Measurements from ENCODE around the gene TICAM1. TPM values are rescaled to one million over a fixed set of nuclear protein-coding genes. Genes with fewer than 3 reads are reported as not detected.
"Not testable (repeated sequence)": the region's sequence is repeated elsewhere in the genome, so short reads cannot be mapped to it uniquely, and the experiment has no call there.

The TICAM1 gene
- total and polyA plus RNA-seq, 7 experiments from 2014 or later: 3.8 to 28.4 (median 14.3) TPM

DNA sequence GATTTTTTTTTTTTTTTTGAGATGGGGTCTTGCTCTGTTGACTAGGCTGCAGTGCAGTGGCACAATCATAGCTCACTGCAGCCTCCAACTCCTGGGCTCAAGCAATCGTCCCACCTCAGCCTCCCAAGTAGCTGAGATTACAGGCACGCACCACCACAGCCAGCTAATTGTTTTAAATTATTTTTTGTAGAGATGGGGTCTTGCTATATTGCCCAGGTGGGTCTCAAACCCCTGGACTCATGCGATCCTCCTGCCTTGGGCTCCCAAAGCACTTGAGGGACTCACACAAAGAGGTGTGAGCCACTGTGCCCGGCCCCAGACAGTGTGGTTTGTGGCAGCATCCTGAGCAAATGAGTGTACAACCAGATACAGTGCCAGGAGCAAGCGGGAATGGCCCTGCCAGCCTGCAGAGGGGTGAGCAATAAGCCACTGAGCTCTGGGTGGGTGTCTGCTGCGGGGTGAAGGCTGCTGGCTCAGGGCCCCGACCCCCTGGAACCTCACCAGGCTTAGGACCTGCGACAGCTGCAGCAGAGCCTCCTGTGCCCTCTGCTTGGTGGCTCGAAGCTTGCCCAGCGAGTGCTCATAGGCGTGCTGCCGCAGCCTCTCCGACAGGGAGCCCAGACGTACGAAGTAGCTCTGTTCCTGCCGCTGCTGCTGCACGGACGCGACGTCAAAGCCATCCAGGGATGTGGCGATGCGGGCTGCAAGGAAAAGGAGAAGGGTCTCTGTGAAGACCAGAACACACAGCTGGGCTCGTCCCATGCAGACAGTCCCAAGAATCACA, 15.9 kb upstream of the TICAM1 start:
- ChIA-PET POLR2A (no interaction called here), CTCF (interaction anchor here (2.0 kb wide), 1 partner anchor 37 kb away, joined by 12 read pairs; no protein-coding TSS in a partner anchor)
- Histone ChIP-seq H3K9me3 (ENCODE audit: control insufficient read depth in 2 of 3, low read length in 3 of 3) (no peaks in the 10 kb centered on the region), H3K36me3 (ENCODE audit: control insufficient read depth in 2 of 3, insufficient read depth in 3 of 3, low read length in 3 of 3) (peaks cover 0 to 25% (median 0%) of the 10 kb centered on the region in 3 experiments), H3K4me3 (ENCODE audit: low read length) (no peak overlapping the region), H3K27me3 (ENCODE audit: control insufficient read depth in 2 of 2, insufficient read depth in 2 of 2, low read length in 2 of 2) (no peaks in the 10 kb centered on the region), H3K27ac (ENCODE audit: low read depth, low read length) (no peak overlapping the region), H3K4me1 (ENCODE audit: control insufficient read depth in 2 of 2, insufficient read depth in 2 of 2, low read length in 2 of 2) (no peaks in the 10 kb centered on the region)
- peaks cover 0 to 3% (median 0%) of the 10 kb centered on the region in 7 donors for H3K4me1 Mint-ChIP-seq
- no peak overlapping the region for H3K27ac Mint-ChIP-seq
- H3K36me3 Mint-ChIP-seq: peaks cover 0 to 20% (median 4%) of the 10 kb centered on the region in 5 donors
- no peak for DNase-seq
- no peaks in the 10 kb centered on the region for H3K9me3 Mint-ChIP-seq
- no peak overlapping the region for H3K4me3 Mint-ChIP-seq
- intact Hi-C loops (cut with micrococcal nuclease): no loop called here
- no peaks in the 10 kb centered on the region for H3K27me3 Mint-ChIP-seq
- ATAC-seq: no peak

- CTCF ChIA-PET: interaction anchor here (0.6 to 2.0 kb wide), 2 partner anchors 36 to 67 kb away, joined by 3 to 12 read pairs; no protein-coding TSS in a partner anchor
- H3K36me3 ChIP-seq (ENCODE audit: control insufficient read depth in 2 of 3, insufficient read depth in 3 of 3, low read length in 3 of 3): peaks cover 0 to 29% (median 0%) of the 10 kb centered on the region in 3 experiments
- not testable (repeated sequence) for ATAC-seq
Measured at GRCh38 chr19:4845975-4846374, 14.5 kb upstream of the TICAM1 start.

GRCh38 chr19:4844348-4845179, 13.1 kb upstream of the TICAM1 start:
- no peaks in the 10 kb centered on the region for H3K4me1 ChIP-seq (ENCODE audit: control insufficient read depth in 2 of 2, insufficient read depth in 2 of 2, low read length in 2 of 2)
- Mint-ChIP-seq H3K4me3 (no peak overlapping the region), H3K27ac (no peak overlapping the region), H3K4me1 (peaks cover 0 to 8% (median 0%) of the 10 kb centered on the region in 7 donors), H3K27me3 (no peaks in the 10 kb centered on the region), H3K9me3 (no peaks in the 10 kb centered on the region), H3K36me3 (peaks cover 0 to 23% (median 6%) of the 10 kb centered on the region in 5 donors)
- H3K4me3 ChIP-seq (ENCODE audit: low read length): no peak overlapping the region
- ChIA-PET CTCF (interaction anchor here (1.2 kb wide), 1 partner anchor 34 kb away, joined by 3 read pairs; no protein-coding TSS in a partner anchor), POLR2A (no interaction called here)
- H3K36me3 ChIP-seq (ENCODE audit: control insufficient read depth in 2 of 3, insufficient read depth in 3 of 3, low read length in 3 of 3): peaks cover 0 to 30% (median 0%) of the 10 kb centered on the region in 3 experiments
- ATAC-seq (no peak), DNase-seq (no peak)
- no peaks in the 10 kb centered on the region for H3K27me3 ChIP-seq (ENCODE audit: control insufficient read depth in 2 of 2, insufficient read depth in 2 of 2, low read length in 2 of 2)
- H3K27ac ChIP-seq (ENCODE audit: low read depth, low read length): no peak overlapping the region
- intact Hi-C loops (cut with micrococcal nuclease): no loop called here
- no peaks in the 10 kb centered on the region for H3K9me3 ChIP-seq (ENCODE audit: control insufficient read depth in 2 of 3, low read length in 3 of 3)

More at GRCh38 chr19:4845975-4846374, 14.5 kb upstream of the TICAM1 start:
- intact Hi-C loops (cut with micrococcal nuclease); H3K4me1 ChIP-seq (ENCODE audit: control insufficient read depth in 2 of 2, insufficient read depth in 2 of 2, low read length in 2 of 2); H3K4me3 ChIP-seq (ENCODE audit: low read length); H3K27ac ChIP-seq (ENCODE audit: low read depth, low read length); H3K9me3 Mint-ChIP-seq; H3K4me3 Mint-ChIP-seq; H3K27me3 Mint-ChIP-seq; DNase-seq; H3K9me3 ChIP-seq (ENCODE audit: control insufficient read depth in 2 of 3, low read length in 3 of 3); H3K27me3 ChIP-seq (ENCODE audit: control insufficient read depth in 2 of 2, insufficient read depth in 2 of 2, low read length in 2 of 2); H3K4me1 Mint-ChIP-seq; H3K27ac Mint-ChIP-seq: not testable (repeated sequence)
- POLR2A ChIA-PET: interaction anchor here (0.6 kb wide), 1 partner anchor 754 kb away, joined by 3 read pairs; no protein-coding TSS in a partner anchor
- H3K36me3 Mint-ChIP-seq: peaks cover 0 to 23% (median 4%) of the 10 kb centered on the region in 5 donors

DNA sequence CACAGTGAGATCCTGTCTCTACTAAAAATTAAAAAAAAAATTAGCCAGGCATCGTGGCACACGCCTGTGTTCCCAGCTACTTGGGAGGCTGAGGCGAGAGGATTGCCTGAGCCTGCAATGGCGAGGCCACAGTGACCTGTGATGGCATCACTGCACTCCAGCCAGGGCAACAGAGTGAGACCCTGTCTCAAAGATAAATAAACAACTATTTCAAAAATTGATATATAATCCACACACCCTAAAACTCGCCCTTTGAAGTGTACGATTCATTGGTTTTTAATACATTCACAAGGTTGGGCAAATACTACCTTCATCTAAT, 12.1 kb upstream of the TICAM1 start:
- Histone ChIP-seq H3K36me3 (ENCODE audit: control insufficient read depth in 2 of 3, insufficient read depth in 3 of 3, low read length in 3 of 3) (peaks cover 0 to 37% (median 0%) of the 10 kb centered on the region in 3 experiments), H3K9me3 (ENCODE audit: control insufficient read depth in 2 of 3, low read length in 3 of 3) (no peaks in the 10 kb centered on the region), H3K27me3 (ENCODE audit: control insufficient read depth in 2 of 2, insufficient read depth in 2 of 2, low read length in 2 of 2) (no peaks in the 10 kb centered on the region), H3K4me1 (ENCODE audit: control insufficient read depth in 2 of 2, insufficient read depth in 2 of 2, low read length in 2 of 2) (no peaks in the 10 kb centered on the region), H3K27ac (ENCODE audit: low read depth, low read length) (no peak overlapping the region), H3K4me3 (ENCODE audit: low read length) (no peak overlapping the region)
- no peak for DNase-seq
- ChIA-PET POLR2A (no interaction called here), CTCF (no interaction called here)
- Mint-ChIP-seq H3K27ac (no peak overlapping the region), H3K4me3 (no peak overlapping the region), H3K9me3 (no peaks in the 10 kb centered on the region), H3K36me3 (peaks cover 0 to 27% (median 8%) of the 10 kb centered on the region in 5 donors), H3K27me3 (no peaks in the 10 kb centered on the region), H3K4me1 (peaks cover 0 to 8% (median 0%) of the 10 kb centered on the region in 7 donors)
- intact Hi-C loops (cut with micrococcal nuclease): no loop called here
- no peak for ATAC-seq

DNA sequence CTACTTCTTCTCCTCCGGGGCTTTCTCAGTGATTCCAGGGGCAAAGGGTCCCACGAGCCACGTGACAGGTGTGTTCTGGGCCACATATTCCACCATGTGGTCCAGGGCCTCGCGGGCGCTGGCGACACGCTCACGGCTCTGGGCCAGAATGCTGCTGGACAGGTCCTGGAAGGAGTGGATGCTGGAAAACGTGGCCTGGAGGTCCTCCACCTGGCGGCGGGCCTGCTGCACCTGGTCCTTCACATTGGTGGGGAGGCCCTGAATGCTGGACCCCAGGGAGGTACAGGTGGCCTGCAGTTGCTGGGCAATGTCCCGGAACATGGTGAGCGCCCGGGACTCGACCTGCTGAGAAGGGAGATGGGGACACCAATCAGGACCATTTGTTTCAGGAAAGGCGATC, 7.7 kb upstream of the TICAM1 start:
- no peak for ATAC-seq
- Mint-ChIP-seq H3K27ac (no peak overlapping the region), H3K4me1 (peaks cover 0 to 8% (median 0%) of the 10 kb centered on the region in 7 donors), H3K9me3 (no peaks in the 10 kb centered on the region), H3K27me3 (no peaks in the 10 kb centered on the region), H3K4me3 (no peak overlapping the region), H3K36me3 (peaks cover 0 to 18% (median 6%) of the 10 kb centered on the region in 5 donors)
- no peaks in the 10 kb centered on the region for H3K9me3 ChIP-seq (ENCODE audit: control insufficient read depth in 2 of 3, low read length in 3 of 3)
- H3K4me3 ChIP-seq (ENCODE audit: low read length): no peak overlapping the region
- no peaks in the 10 kb centered on the region for H3K4me1 ChIP-seq (ENCODE audit: control insufficient read depth in 2 of 2, insufficient read depth in 2 of 2, low read length in 2 of 2)
- H3K27me3 ChIP-seq (ENCODE audit: control insufficient read depth in 2 of 2, insufficient read depth in 2 of 2, low read length in 2 of 2): no peaks in the 10 kb centered on the region
- peaks cover 0 to 20% (median 0%) of the 10 kb centered on the region in 3 experiments for H3K36me3 ChIP-seq (ENCODE audit: control insufficient read depth in 2 of 3, insufficient read depth in 3 of 3, low read length in 3 of 3)
- H3K27ac ChIP-seq (ENCODE audit: low read depth, low read length): no peak overlapping the region
- ChIA-PET POLR2A (no interaction called here), CTCF (interaction anchor here (1.4 kb wide), 1 partner anchor 29 kb away, joined by 3 read pairs; no protein-coding TSS in a partner anchor)
- no peak for DNase-seq
- intact Hi-C loops (cut with micrococcal nuclease): no loop called here

- ATAC-seq (no peak), DNase-seq (no peak)
- H3K9me3 ChIP-seq (ENCODE audit: control insufficient read depth in 2 of 3, low read length in 3 of 3): no peaks in the 10 kb centered on the region
- H3K27ac ChIP-seq (ENCODE audit: low read depth, low read length): no peak overlapping the region
- ChIA-PET POLR2A (no interaction called here), CTCF (interaction anchor here (0.8 kb wide), 1 partner anchor 41 kb away, joined by 5 read pairs; the partner anchor contains the start of gene FEM1A)
- intact Hi-C loops (cut with micrococcal nuclease): no loop called here
- H3K27me3 ChIP-seq (ENCODE audit: control insufficient read depth in 2 of 2, insufficient read depth in 2 of 2, low read length in 2 of 2): no peaks in the 10 kb centered on the region
- Mint-ChIP-seq H3K36me3 (peaks cover 0 to 13% (median 0%) of the 10 kb centered on the region in 5 donors), H3K9me3 (no peaks in the 10 kb centered on the region), H3K27ac (peak overlapping the region in 7 of 9 donors; percentile 32 to 96 (median 62)), H3K4me1 (peaks cover 20 to 33% (median 25%) of the 10 kb centered on the region in 7 donors), H3K27me3 (no peaks in the 10 kb centered on the region), H3K4me3 (peak overlapping the region; percentile 20 to 99 (median 66))
- no peak overlapping the region for H3K4me3 ChIP-seq (ENCODE audit: low read length)
- peaks cover 4 to 16% of the 10 kb centered on the region in 2 donors for H3K4me1 ChIP-seq (ENCODE audit: control insufficient read depth in 2 of 2, insufficient read depth in 2 of 2, low read length in 2 of 2)
- H3K36me3 ChIP-seq (ENCODE audit: control insufficient read depth in 2 of 3, insufficient read depth in 3 of 3, low read length in 3 of 3): peaks cover 0 to 6% (median 0%) of the 10 kb centered on the region in 3 experiments
Measured at GRCh38 chr19:4832776-4833175, 1.3 kb upstream of the TICAM1 start.

Data from naive thymus-derived CD4-positive, alpha-beta T cell (primary cell).